NB4 (cell line): Measurements from ENCODE around the gene ARMH4.

ENCODE experiments used
- CTCF ChIP-seq: IDR thresholded peaks from one replicate; pipeline ENCODE4 v1.5.1; 2012; ENCODE audit warnings: low read depth, low read length
- MAX ChIP-seq: IDR thresholded peaks from 2 replicates; pipeline ENCODE4 v1.6.1; 2011; ENCODE audit warnings: low read depth, low read length

GRCh38 chr14:58068306-58068705, 83.7 kb downstream of the ARMH4 start:
- TF ChIP-seq CTCF (no peak), MAX (no peak)
